H1 (cell line): ENCODE results near the gene ADGRV1. TPM values are rescaled to one million over a fixed set of nuclear protein-coding genes. Genes with fewer than 3 reads are reported as not detected.

ENCODE experiments used
- CTCF ChIA-PET: fragments of 300-600 bp; sonication (Branson Sonifier 250); formaldehyde crosslinking; loops from one replicate; lab custom pipeline; 2021; ENCODE audit not compliant: partially characterized antibody; lab: Charles Lee
- POLR2A ChIA-PET: fragments of 300-600 bp; sonication (Branson Sonifier 250); formaldehyde crosslinking; loops from one replicate; lab custom pipeline; 2021; ENCODE audit warnings: inconsistent platforms; ENCODE audit not compliant: partially characterized antibody; lab: Charles Lee
- DNase-seq, 2 experiments: peaks; one replicate each; pipeline versions ENCODE4 v3.0.0 to v3.0.0-alpha.2; 2010 to 2022; ENCODE audit warnings: low spot score in 2 of 2, low read depth in 1 of 2, mixed read lengths in 1 of 2
- FAIRE-seq: peaks from 2 replicates; lab custom pipeline; 2011; peaks lifted over from hg19 to GRCh38; lab: Jason Lieb, UNC
- H2AFZ ChIP-seq: 2 replicates; pipeline ENCODE4 v1.8.1; 2012; ENCODE audit warnings: low read length, inconsistent platforms
- H2AK5ac ChIP-seq: 2 replicates; pipeline ENCODE4 v1.6.1; 2013; ENCODE audit warnings: low read depth, low read length
- H2BK120ac ChIP-seq: replicated peaks from 2 replicates; pipeline ENCODE3; 2013; ENCODE audit warnings: low read depth, low read length, inconsistent platforms
- H2BK12ac ChIP-seq: 2 replicates; pipeline ENCODE4 v1.6.1; 2013; ENCODE audit warnings: low read depth, low read length
- H2BK15ac ChIP-seq: 2 replicates; pipeline ENCODE4 v1.6.1; 2013; ENCODE audit warnings: low read length
- H2BK20ac ChIP-seq: 2 replicates; pipeline ENCODE4 v1.6.1; 2013; ENCODE audit warnings: low read length
- H2BK5ac ChIP-seq: 2 replicates; pipeline ENCODE4 v1.6.1; 2013; ENCODE audit warnings: low read depth, low read length
- H3K14ac ChIP-seq: 2 replicates; pipeline ENCODE4 v1.6.1; 2013; ENCODE audit warnings: inconsistent platforms; ENCODE audit not compliant: insufficient read length
- H3K18ac ChIP-seq: 2 replicates; pipeline ENCODE4 v1.6.1; 2013; ENCODE audit warnings: low read length; ENCODE audit errors: extremely low read depth
- H3K23ac ChIP-seq: 2 replicates; pipeline ENCODE4 v1.6.1; 2013; ENCODE audit warnings: inconsistent platforms; ENCODE audit not compliant: insufficient read length
- H3K23me2 ChIP-seq: 2 replicates; pipeline ENCODE4 v1.6.1; 2013; ENCODE audit warnings: low read depth, low read length
- H3K27ac ChIP-seq: 2 replicates; pipeline ENCODE4 v1.6.1; 2011; ENCODE audit warnings: low read depth, low read length, inconsistent platforms
- H3K27me3 ChIP-seq, 4 experiments: replicated peaks in 1 of 4; 1 replicate in 1 of 4; 2 replicates in 3 of 4; pipeline versions ENCODE4 v1.6.1 to v1.8.1; 2011 to 2013; ENCODE audit warnings: low read length in 3 of 4, mild to moderate bottlenecking in 3 of 4, inconsistent platforms in 2 of 4, mixed read lengths in 2 of 4, moderate library complexity in 1 of 4; ENCODE audit not compliant: control insufficient read depth in 3 of 4, insufficient read depth in 3 of 4; ENCODE audit errors: extremely low read depth in 1 of 4
- H3K36me3 ChIP-seq, 4 experiments: 2 replicates each; pipeline versions ENCODE4 v1.6.1 to v1.8.1; 2011 to 2013; ENCODE audit warnings: mild to moderate bottlenecking in 4 of 4, low read length in 3 of 4, moderate library complexity in 2 of 4, control low read depth in 1 of 4, inconsistent platforms in 1 of 4; ENCODE audit not compliant: insufficient read depth in 4 of 4, control insufficient read depth in 2 of 4
- H3K4ac ChIP-seq: replicated peaks from 2 replicates; pipeline ENCODE3; 2013; ENCODE audit warnings: low read length, low read depth, mixed read lengths, inconsistent platforms; ENCODE audit not compliant: insufficient read length
- H3K4me1 ChIP-seq, 4 experiments: replicated peaks in 1 of 4; 1 replicate in 1 of 4; 2 replicates in 3 of 4; pipeline versions ENCODE4 v1.6.1 to v1.8.1; 2011 to 2013; ENCODE audit warnings: low read length in 3 of 4, inconsistent platforms in 2 of 4, mixed read lengths in 1 of 4; ENCODE audit not compliant: insufficient read depth in 4 of 4, control insufficient read depth in 3 of 4
- H3K4me2 ChIP-seq, 2 experiments: 2 replicates each; pipeline versions ENCODE4 v1.6.1 to v1.8.1; 2011 to 2013; ENCODE audit warnings: low read depth in 2 of 2, low read length in 2 of 2, control low read depth in 1 of 2, inconsistent platforms in 1 of 2, mild to moderate bottlenecking in 1 of 2; ENCODE audit not compliant: insufficient read depth in 1 of 2
- H3K4me3 ChIP-seq, 4 experiments: fragments of 200-600, 300-600 bp in 1 of 4; sonication (generic), shearing (Covaris generic), sonication (Bioruptor Twin) in 1 of 4; 2 replicates each; pipeline versions ENCODE4 v1.5.1 to v1.8.1; 2011 to 2016; ENCODE audit warnings: low read length in 4 of 4, low read depth in 3 of 4, control low read depth in 2 of 4, inconsistent platforms in 2 of 4, mild to moderate bottlenecking in 2 of 4, mixed read lengths in 1 of 4, moderate library complexity in 1 of 4; ENCODE audit not compliant: insufficient read depth in 2 of 4; ENCODE audit errors: extremely low read depth in 1 of 4
- H3K56ac ChIP-seq: replicated peaks from 2 replicates; pipeline ENCODE3; 2013; ENCODE audit warnings: low read depth, mild to moderate bottlenecking, mixed read lengths, low read length, inconsistent platforms; ENCODE audit not compliant: insufficient read length
- H3K79me1 ChIP-seq: 2 replicates; pipeline ENCODE4 v1.6.1; 2013; ENCODE audit warnings: low read depth, low read length, control low read depth
- H3K79me2 ChIP-seq, 2 experiments: 2 replicates each; pipeline versions ENCODE4 v1.6.1 to v1.8.1; 2012 to 2013; ENCODE audit warnings: low read length in 2 of 2, mild to moderate bottlenecking in 2 of 2, inconsistent platforms in 1 of 2; ENCODE audit not compliant: insufficient read depth in 2 of 2, control insufficient read depth in 1 of 2
- H3K9ac ChIP-seq, 4 experiments: replicated peaks in 1 of 4; 1 replicate in 1 of 4; 2 replicates in 3 of 4; pipeline versions ENCODE4 v1.6.1 to v1.8.1; 2011 to 2013; ENCODE audit warnings: low read depth in 3 of 4, low read length in 3 of 4, control low read depth in 2 of 4, mild to moderate bottlenecking in 2 of 4, moderate library complexity in 2 of 4, inconsistent platforms in 1 of 4; ENCODE audit errors: extremely low read depth in 1 of 4
- H3K9me3 ChIP-seq, 2 experiments: 2 replicates each; pipeline versions ENCODE4 v1.6.1 to v1.8.1; 2012 to 2013; ENCODE audit warnings: mild to moderate bottlenecking in 2 of 2, moderate library complexity in 2 of 2, control low read depth in 1 of 2, inconsistent platforms in 1 of 2, low read depth in 1 of 2, low read length in 1 of 2, mixed read lengths in 1 of 2; ENCODE audit not compliant: insufficient read depth in 2 of 2
- H4K20me1 ChIP-seq, 2 experiments: replicated peaks in 1 of 2; 2 replicates each; pipeline versions ENCODE3 to v1.8.1; 2011 to 2013; ENCODE audit warnings: inconsistent platforms in 2 of 2, low read length in 2 of 2, mild to moderate bottlenecking in 1 of 2; ENCODE audit not compliant: insufficient read depth in 2 of 2, control insufficient read depth in 1 of 2
- H4K5ac ChIP-seq: 2 replicates; pipeline ENCODE4 v1.6.1; 2013; ENCODE audit warnings: low read length, low read depth, mixed read lengths, inconsistent platforms; ENCODE audit not compliant: insufficient read length
- H4K8ac ChIP-seq: 2 replicates; pipeline ENCODE4 v1.8.0; 2013; ENCODE audit warnings: mild to moderate bottlenecking, moderate library complexity, low read length, inconsistent platforms; ENCODE audit not compliant: insufficient read depth; ENCODE audit errors: extremely low read depth
- H4K91ac ChIP-seq: replicated peaks from 2 replicates; pipeline ENCODE3; 2013; ENCODE audit warnings: low read length, mixed read lengths, inconsistent platforms; ENCODE audit not compliant: insufficient read length
- ASH2L ChIP-seq: fragments of 200-600, 300-600 bp; sonication (generic); IDR thresholded peaks from one replicate; pipeline ENCODE4 v1.7.1; 2017; ENCODE audit warnings: low read length
- JUN ChIP-seq: IDR thresholded peaks from 2 replicates; pipeline ENCODE4 v1.6.1; 2011; ENCODE audit warnings: low read depth, mild to moderate bottlenecking, improper control_type of control experiment, low read length
- RNF2 ChIP-seq: fragments of 200-900, 300-1000 bp; sonication (generic); IDR thresholded peaks from 2 replicates; pipeline ENCODE4 v1.7.1; 2016; ENCODE audit warnings: borderline replicate concordance, low read depth, mild to moderate bottlenecking, antibody characterized with exemption, low read length; ENCODE audit not compliant: poor library complexity, severe bottlenecking; ENCODE audit errors: missing control alignments
- SIRT6 ChIP-seq: IDR thresholded peaks from one replicate; pipeline ENCODE4 v1.7.1; 2012; ENCODE audit warnings: low read length, inconsistent platforms
- SP4 ChIP-seq: IDR thresholded peaks from 2 replicates; pipeline ENCODE4 v1.6.1; 2012; ENCODE audit warnings: low read length, inconsistent platforms
- TAF1 ChIP-seq: IDR thresholded peaks from 2 replicates; pipeline ENCODE4 v1.6.1; 2011; ENCODE audit warnings: mild to moderate bottlenecking, low read depth, low read length
- TBP ChIP-seq: IDR thresholded peaks from 2 replicates; pipeline ENCODE4 v1.6.1; 2011; ENCODE audit warnings: low read depth, low read length, improper control_type of control experiment
- USF2 ChIP-seq: IDR thresholded peaks from 2 replicates; pipeline ENCODE4 v1.6.1; 2011; ENCODE audit warnings: low read length, improper control_type of control experiment
- YY1 ChIP-seq: IDR thresholded peaks from 2 replicates; pipeline ENCODE4 v1.6.1; 2011; ENCODE audit warnings: low read depth, mild to moderate bottlenecking, low read length
- WGBS, 2 experiments: shearing (Covaris generic) in 1 of 2; methylation state at CpG; one replicate each; pipeline versions ENCODE4 v1.1.6 to v1.1.7; 2013 to 2015; ENCODE audit warnings: low lambda C conversion rate in 2 of 2, mixed read lengths in 2 of 2, inconsistent platforms in 1 of 2, low coverage in 1 of 2, missing lambda C conversion rate in 1 of 2; ENCODE audit not compliant: insufficient replicate concordance in 2 of 2, insufficient coverage in 1 of 2, insufficient read length in 1 of 2; ENCODE audit errors: extremely low coverage in 1 of 2, missing lambda C conversion rate in 1 of 2; 5-methylcytosine and 5-hydroxymethylcytosine counted together
- polyA plus RNA-seq, 7 experiments: library from polyadenylated mRNA; depleted of rRNA in 3 of 7; stranded (reverse) in 5 of 7; unstranded in 2 of 7; fragments of >200 nt in 5 of 7; fragments of 200-250 nt in 2 of 7; gene quantifications; 1 replicate in 5 of 7; 2 replicates in 1 of 7; 4 replicates in 1 of 7; pipeline versions ENCODE4 v1.2.1 to v1.2.3, GENCODE V29; 2011 to 2013; ENCODE audit warnings: missing spikeins in 2 of 7, mixed read lengths in 2 of 7
- total RNA-seq: library from RNA; stranded (reverse); fragmentation: NEBNext Ultra II Directional; extraction: Animal tissue kit (Norgen Biotek cat#: 25700); gene quantifications from 2 replicates; pipeline ENCODE4 v1.2.1, GENCODE V29; 2021

The ADGRV1 gene
- total and polyA plus RNA-seq, 2 of the 8 experiments (the other 6 are each of a cell fraction or from before 2014, with no cell fraction given), result 53.1 to 62.2 TPM

GRCh38 chr5:90565491-90565890 is 6.9 kb downstream of the ADGRV1 start:
- peaks cover 0 to 22% (median 8%) of the 10 kb centered on the region in 4 experiments; a peak in 5 of 7 replicates for H3K4me1 ChIP-seq
- no peak overlapping the region for H2BK15ac ChIP-seq
- H3K14ac ChIP-seq, result no peak overlapping the region
- no peak overlapping the region for H3K4me3 ChIP-seq
- no peaks in the 10 kb centered on the region for H3K79me1 ChIP-seq
- H3K27ac ChIP-seq, result no peak overlapping the region
- DNase-seq, result no peak
- peaks cover 0 to 2% of the 10 kb centered on the region in 2 experiments for H4K20me1 ChIP-seq
- H3K9me3 ChIP-seq, result peaks cover 5 to 8% of the 10 kb centered on the region in 2 experiments; a peak in 2 of 4 replicates
- CTCF ChIA-PET, result interaction anchor here (0.8 kb wide), 1 partner anchor 39 kb away, joined by 5 read pairs; no protein-coding TSS in a partner anchor
- H3K79me2 ChIP-seq, result peaks cover 5 to 96% of the 10 kb centered on the region in 2 experiments; a peak in 3 of 4 replicates
- H3K23ac ChIP-seq, result no peak overlapping the region
- no peak overlapping the region for H2BK12ac ChIP-seq
- no peak overlapping the region for H3K4ac ChIP-seq
- FAIRE-seq, result no peak
- no peak for TF ChIP-seq TAF1
- no peak for TF ChIP-seq TBP
- no peak for TF ChIP-seq RNF2
- no peak for TF ChIP-seq YY1
- no peak for TF ChIP-seq SP4
- TF ChIP-seq JUN, result no peak
- TF ChIP-seq ASH2L, result no peak
- TF ChIP-seq SIRT6, result no peak
- no peak for TF ChIP-seq USF2
- no peaks in the 10 kb centered on the region for H3K23me2 ChIP-seq
- peaks cover 0 to 3% (median 0%) of the 10 kb centered on the region in 4 experiments; a peak in 2 of 8 replicates for H3K36me3 ChIP-seq
- POLR2A ChIA-PET, result no interaction called here
- peaks cover 0 to 2% (median 0%) of the 10 kb centered on the region in 4 experiments; a peak in 1 of 7 replicates for H3K27me3 ChIP-seq
- no peak overlapping the region for H2BK20ac ChIP-seq
- no peak overlapping the region for H2AK5ac ChIP-seq
- H4K91ac ChIP-seq, result no peak overlapping the region
- H3K9ac ChIP-seq, result no peak overlapping the region
- H4K8ac ChIP-seq, result no peak overlapping the region
- no peak overlapping the region for H2BK120ac ChIP-seq
- WGBS, 2 experiments, result 91% methylated on average over 3 of the region's 3 CpGs; no CpG with 5 or more reads in 1 of the 2 experiments
- H3K56ac ChIP-seq, result no peak overlapping the region
- no peak overlapping the region for H3K4me2 ChIP-seq
- no peak overlapping the region for H4K5ac ChIP-seq
- H2BK5ac ChIP-seq, result no peak overlapping the region
- no peak overlapping the region for H2AFZ ChIP-seq
- H3K18ac ChIP-seq, result no peak overlapping the region
